ENCODE data around the gene KSR2.

The KSR2 gene

DNA sequence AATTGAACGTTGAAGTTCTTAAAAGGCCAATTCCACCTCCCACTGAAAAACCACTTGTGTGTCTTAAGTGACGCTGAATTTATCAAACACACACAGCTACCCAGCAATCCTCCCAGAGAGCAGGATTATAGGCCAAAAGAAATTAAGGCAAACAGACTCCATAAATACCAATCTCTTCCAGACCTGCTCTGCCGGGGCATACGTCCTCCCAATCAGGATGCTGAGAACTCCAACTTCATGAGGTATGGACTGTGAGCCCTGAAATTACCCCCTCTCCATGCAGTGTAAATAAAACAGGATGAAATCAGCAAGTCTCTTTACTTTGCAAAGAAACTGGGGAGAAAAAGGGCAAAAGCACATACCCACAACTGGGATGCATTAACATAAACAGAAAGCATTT is 265.2 kb downstream of the KSR2 start:
- H2AFZ ChIP-seq (ENCODE audit: low read length), result no peak overlapping the region
- H3K79me2 ChIP-seq (ENCODE audit: insufficient read depth, low read length), result no peaks in the 10 kb centered on the region
- H3K4me3 ChIP-seq (ENCODE audit: low read depth, low read length, poor library complexity, severe bottlenecking), result no peak overlapping the region
- H3K36me3 ChIP-seq (ENCODE audit: insufficient read depth, low read length), result no peaks in the 10 kb centered on the region
- H3K9me3 ChIP-seq (ENCODE audit: low read length), result no peaks in the 10 kb centered on the region
- no peaks in the 10 kb centered on the region for H4K20me1 ChIP-seq (ENCODE audit: insufficient read depth, low read length)
- no peak for TF ChIP-seq EZH2 (IDR thresholded peaks at IDR 0.05; ENCODE audit: borderline replicate concordance, low read length)
- TF ChIP-seq, protein P1, sequence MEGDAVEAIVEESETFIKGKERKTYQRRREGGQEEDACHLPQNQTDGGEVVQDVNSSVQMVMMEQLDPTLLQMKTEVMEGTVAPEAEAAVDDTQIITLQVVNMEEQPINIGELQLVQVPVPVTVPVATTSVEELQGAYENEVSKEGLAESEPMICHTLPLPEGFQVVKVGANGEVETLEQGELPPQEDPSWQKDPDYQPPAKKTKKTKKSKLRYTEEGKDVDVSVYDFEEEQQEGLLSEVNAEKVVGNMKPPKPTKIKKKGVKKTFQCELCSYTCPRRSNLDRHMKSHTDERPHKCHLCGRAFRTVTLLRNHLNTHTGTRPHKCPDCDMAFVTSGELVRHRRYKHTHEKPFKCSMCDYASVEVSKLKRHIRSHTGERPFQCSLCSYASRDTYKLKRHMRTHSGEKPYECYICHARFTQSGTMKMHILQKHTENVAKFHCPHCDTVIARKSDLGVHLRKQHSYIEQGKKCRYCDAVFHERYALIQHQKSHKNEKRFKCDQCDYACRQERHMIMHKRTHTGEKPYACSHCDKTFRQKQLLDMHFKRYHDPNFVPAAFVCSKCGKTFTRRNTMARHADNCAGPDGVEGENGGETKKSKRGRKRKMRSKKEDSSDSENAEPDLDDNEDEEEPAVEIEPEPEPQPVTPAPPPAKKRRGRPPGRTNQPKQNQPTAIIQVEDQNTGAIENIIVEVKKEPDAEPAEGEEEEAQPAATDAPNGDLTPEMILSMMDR (IDR thresholded peaks at IDR 0.05; ENCODE audit: low read length), result no peak
- H3K9ac ChIP-seq (ENCODE audit: low read length), result no peak overlapping the region
- H3K4me1 ChIP-seq (ENCODE audit: insufficient read depth, low read length, severe bottlenecking), result no peaks in the 10 kb centered on the region
- H3K27me3 ChIP-seq (ENCODE audit: insufficient read depth, low read length), result no peaks in the 10 kb centered on the region
- H3K9me2 ChIP-seq (ENCODE audit: low read depth, low read length), result no peaks in the 10 kb centered on the region
- no peaks in the 10 kb centered on the region for H3F3A ChIP-seq (ENCODE audit: insufficient read depth, low read length)
- no peak overlapping the region for H3K4me2 ChIP-seq (ENCODE audit: low read length)
- H3K27ac ChIP-seq (ENCODE audit: low read depth, low read length, poor library complexity, severe bottlenecking), result no peak overlapping the region

DNA sequence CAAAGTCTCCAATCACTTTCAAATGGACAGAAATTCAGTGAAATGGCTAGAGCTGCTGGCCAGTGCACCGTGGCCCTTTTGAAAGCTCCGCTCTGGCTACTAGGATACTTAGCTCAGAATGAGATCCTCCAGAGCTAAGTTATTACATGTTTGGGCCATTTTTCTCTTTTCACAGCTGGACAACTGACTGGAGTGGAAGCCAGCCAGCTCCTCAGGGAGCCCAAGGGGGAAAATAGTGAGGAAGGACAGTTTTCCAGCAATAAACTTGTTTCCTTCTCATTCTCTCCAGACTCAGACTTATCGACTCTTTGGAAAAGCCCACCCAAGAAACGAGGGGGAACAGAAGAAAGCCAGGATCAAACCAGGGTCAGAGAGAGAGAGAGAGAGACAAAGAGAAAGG is 266.0 kb downstream of the KSR2 start:
- H3K4me1 ChIP-seq (ENCODE audit: insufficient read depth, low read length, severe bottlenecking), result no peaks in the 10 kb centered on the region
- H4K20me1 ChIP-seq (ENCODE audit: insufficient read depth, low read length), result no peaks in the 10 kb centered on the region
- H3K4me2 ChIP-seq (ENCODE audit: low read length), result no peak overlapping the region
- no peak overlapping the region for H3K9ac ChIP-seq (ENCODE audit: low read length)
- H3K4me3 ChIP-seq (ENCODE audit: low read depth, low read length, poor library complexity, severe bottlenecking), result no peak overlapping the region
- TF ChIP-seq, protein P1 (IDR thresholded peaks at IDR 0.05; ENCODE audit: low read length), result no peak
- no peak for TF ChIP-seq EZH2 (IDR thresholded peaks at IDR 0.05; ENCODE audit: borderline replicate concordance, low read length)
- H3K27ac ChIP-seq (ENCODE audit: low read depth, low read length, poor library complexity, severe bottlenecking), result no peak overlapping the region
- no peaks in the 10 kb centered on the region for H3K36me3 ChIP-seq (ENCODE audit: insufficient read depth, low read length)
- no peaks in the 10 kb centered on the region for H3K9me2 ChIP-seq (ENCODE audit: low read depth, low read length)
- no peak overlapping the region for H2AFZ ChIP-seq (ENCODE audit: low read length)
- H3K79me2 ChIP-seq (ENCODE audit: insufficient read depth, low read length), result no peaks in the 10 kb centered on the region
- H3K9me3 ChIP-seq (ENCODE audit: low read length), result no peaks in the 10 kb centered on the region
- no peaks in the 10 kb centered on the region for H3F3A ChIP-seq (ENCODE audit: insufficient read depth, low read length)
- H3K27me3 ChIP-seq (ENCODE audit: insufficient read depth, low read length), result no peaks in the 10 kb centered on the region

DNA sequence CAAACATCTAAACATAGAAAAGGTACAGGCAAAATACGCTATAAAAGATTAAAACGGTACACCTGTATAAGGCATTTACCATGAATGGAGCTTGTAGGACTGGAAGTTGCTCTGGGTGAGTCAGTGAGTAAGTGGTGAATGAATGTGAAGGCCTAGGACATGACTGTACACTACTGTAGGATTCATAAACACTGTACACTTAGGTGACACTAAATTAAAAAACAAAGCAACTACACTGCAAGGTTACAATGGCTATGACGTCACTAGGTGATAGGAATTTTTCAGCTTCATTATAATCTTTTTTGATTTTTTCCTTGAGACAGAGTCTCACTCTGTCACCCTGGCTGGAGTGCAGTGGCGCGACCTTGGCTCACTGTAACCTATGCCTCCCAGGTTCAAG is 269.2 kb downstream of the KSR2 start:
- Histone ChIP-seq H3K9me2 (ENCODE audit: low read depth, low read length) (no peaks in the 10 kb centered on the region), H2AFZ (ENCODE audit: low read length) (no peak overlapping the region), H3K9me3 (ENCODE audit: low read length) (no peaks in the 10 kb centered on the region), H4K20me1 (ENCODE audit: insufficient read depth, low read length) (no peaks in the 10 kb centered on the region), H3K27ac (ENCODE audit: low read depth, low read length, poor library complexity, severe bottlenecking) (no peak overlapping the region), H3K4me1 (ENCODE audit: insufficient read depth, low read length, severe bottlenecking) (no peaks in the 10 kb centered on the region), H3K4me2 (ENCODE audit: low read length) (no peak overlapping the region), H3K36me3 (ENCODE audit: insufficient read depth, low read length) (no peaks in the 10 kb centered on the region), H3F3A (ENCODE audit: insufficient read depth, low read length) (no peaks in the 10 kb centered on the region), H3K27me3 (ENCODE audit: insufficient read depth, low read length) (no peaks in the 10 kb centered on the region), H3K4me3 (ENCODE audit: low read depth, low read length, poor library complexity, severe bottlenecking) (no peak overlapping the region), H3K9ac (ENCODE audit: low read length) (no peak overlapping the region), H3K79me2 (ENCODE audit: insufficient read depth, low read length) (no peaks in the 10 kb centered on the region)
- TF ChIP-seq, protein P1 (IDR thresholded peaks at IDR 0.05; ENCODE audit: low read length), result no peak
